Tracheal epithelial cell (primary cell): Measurements from ENCODE around the gene CORO2B. TPM values are rescaled to one million over a fixed set of nuclear protein-coding genes. Genes with fewer than 3 reads are reported as not detected.

ENCODE experiments used
- total RNA-seq: library from RNA; depleted of rRNA; stranded (reverse); fragments of >200 nt; gene quantifications from 2 replicates; pipeline ENCODE4 v1.2.1, GENCODE V29; 2014

Gene CORO2B
- total RNA-seq: 1.7 TPM in 1 of 2 replicates, not detected in the other

GRCh38 chr15:68578980-68579935 lies at the start of gene CORO2B:
Gene CORO2B (plus strand): TSS chr15:68578993. CDS start chr15:68579263, 270 bp downstream.

Other genes starting within 250 kb of the CORO2B start
- not detected in 2 replicates for gene ITGA11, start 146.8 kb upstream of the CORO2B start, total RNA-seq
- gene ANP32A, start 241.9 kb downstream of the CORO2B start, total RNA-seq: 30.6 and 59.9 TPM in 2 replicates